H9 (cell line): ENCODE data around the gene VSIR. TPM values are rescaled to one million over a fixed set of nuclear protein-coding genes. Genes with fewer than 3 reads are reported as not detected.

ENCODE experiments used
- DNase-seq: peaks from one replicate; pipeline ENCODE4 v3.0.0-alpha.2; 2017
- H2AFZ ChIP-seq: one replicate; pipeline ENCODE4 v1.6.1; 2013; ENCODE audit warnings: mild to moderate bottlenecking, low read length, control low read depth, moderate library complexity
- H2AK5ac ChIP-seq: 2 replicates; pipeline ENCODE4 v1.6.1; 2013; ENCODE audit warnings: low read length, control low read depth, mixed read lengths; ENCODE audit not compliant: insufficient read length
- H2BK120ac ChIP-seq: one replicate; pipeline ENCODE4 v1.6.1; 2013; ENCODE audit warnings: low read depth, mild to moderate bottlenecking, low read length, control low read depth, inconsistent platforms; ENCODE audit not compliant: poor library complexity, severe bottlenecking
- H2BK12ac ChIP-seq: 2 replicates; pipeline ENCODE4 v1.6.1; 2013; ENCODE audit warnings: low read length, control low read depth, mixed read lengths, low read depth; ENCODE audit not compliant: insufficient read length
- H2BK15ac ChIP-seq: 2 replicates; pipeline ENCODE4 v1.6.1; 2013; ENCODE audit warnings: low read depth, low read length, control low read depth
- H2BK20ac ChIP-seq: one replicate; pipeline ENCODE4 v1.6.1; 2013; ENCODE audit warnings: low read depth, mild to moderate bottlenecking, low read length, control low read depth, inconsistent platforms; ENCODE audit not compliant: poor library complexity, severe bottlenecking
- H2BK5ac ChIP-seq: 2 replicates; pipeline ENCODE4 v1.6.1; 2013; ENCODE audit warnings: low read length, control low read depth, mixed read lengths; ENCODE audit not compliant: insufficient read length
- H3K14ac ChIP-seq: 2 replicates; pipeline ENCODE4 v1.6.1; 2013; ENCODE audit warnings: low read length, control low read depth; ENCODE audit not compliant: insufficient read depth
- H3K18ac ChIP-seq: 2 replicates; pipeline ENCODE4 v1.6.1; 2013; ENCODE audit warnings: low read depth, mild to moderate bottlenecking, mixed read lengths, low read length, control low read depth; ENCODE audit not compliant: insufficient read length
- H3K23ac ChIP-seq: 2 replicates; pipeline ENCODE4 v1.6.1; 2013; ENCODE audit warnings: low read length, control low read depth, mixed read lengths, low read depth; ENCODE audit not compliant: insufficient read length
- H3K23me2 ChIP-seq: 2 replicates; pipeline ENCODE4 v1.6.1; 2013; ENCODE audit warnings: low read depth, mild to moderate bottlenecking, mixed read lengths, low read length, control low read depth; ENCODE audit not compliant: insufficient read length, poor library complexity, severe bottlenecking
- H3K27ac ChIP-seq: 2 replicates; pipeline ENCODE4 v1.5.1; 2013; ENCODE audit warnings: low read length, control low read depth, mixed read lengths, low read depth; ENCODE audit not compliant: insufficient read length
- H3K27me3 ChIP-seq: 2 replicates; pipeline ENCODE4 v1.6.1; 2013; ENCODE audit warnings: low read length, control low read depth, inconsistent platforms; ENCODE audit not compliant: insufficient read depth
- H3K4ac ChIP-seq: 2 replicates; pipeline ENCODE4 v1.6.1; 2013; ENCODE audit warnings: low read depth, mild to moderate bottlenecking, control low read depth, inconsistent platforms, low read length, moderate library complexity
- H3K4me1 ChIP-seq: 2 replicates; pipeline ENCODE4 v1.6.1; 2013; ENCODE audit warnings: low read length, control low read depth, inconsistent platforms; ENCODE audit not compliant: insufficient read depth
- H3K4me2 ChIP-seq: 2 replicates; pipeline ENCODE4 v1.6.1; 2013; ENCODE audit warnings: low read length, control low read depth, mixed read lengths; ENCODE audit not compliant: insufficient read length, insufficient read depth
- H3K56ac ChIP-seq: 2 replicates; pipeline ENCODE4 v1.6.1; 2013; ENCODE audit warnings: low read depth, mild to moderate bottlenecking, mixed read lengths, low read length, control low read depth; ENCODE audit not compliant: insufficient read length
- H3K79me1 ChIP-seq: 2 replicates; pipeline ENCODE4 v1.6.1; 2013; ENCODE audit warnings: low read depth, mild to moderate bottlenecking, moderate library complexity, low read length, control low read depth, inconsistent platforms; ENCODE audit not compliant: insufficient read depth, poor library complexity, severe bottlenecking
- H3K79me2 ChIP-seq: 2 replicates; pipeline ENCODE4 v1.6.1; 2013; ENCODE audit warnings: low read length, control low read depth, inconsistent platforms; ENCODE audit not compliant: insufficient read depth
- H3K9ac ChIP-seq: 2 replicates; pipeline ENCODE4 v1.6.1; 2013; ENCODE audit warnings: low read length, control low read depth, mixed read lengths; ENCODE audit not compliant: insufficient read length; ENCODE audit errors: extremely low read depth
- H3K9me3 ChIP-seq: one replicate; pipeline ENCODE4 v1.6.1; 2013; ENCODE audit warnings: low read depth, low read length, inconsistent platforms; ENCODE audit not compliant: control insufficient read depth
- H3T11ph ChIP-seq: one replicate; pipeline ENCODE4 v1.6.1; 2013; ENCODE audit warnings: mild to moderate bottlenecking, low read length, control low read depth, inconsistent platforms
- H4K20me1 ChIP-seq: one replicate; pipeline ENCODE4 v1.6.1; 2013; ENCODE audit not compliant: control insufficient read depth, insufficient read length, insufficient read depth
- H4K5ac ChIP-seq: 2 replicates; pipeline ENCODE4 v1.6.1; 2013; ENCODE audit warnings: low read depth, mild to moderate bottlenecking, mixed read lengths, low read length, control low read depth; ENCODE audit not compliant: insufficient read length
- H4K8ac ChIP-seq: replicated peaks from 2 replicates; pipeline ENCODE4 v1.6.1; 2013; ENCODE audit warnings: low read length, control low read depth, mixed read lengths, low read depth; ENCODE audit not compliant: insufficient read length
- H4K91ac ChIP-seq: 2 replicates; pipeline ENCODE4 v1.6.1; 2013; ENCODE audit warnings: low read depth, mild to moderate bottlenecking, moderate library complexity, mixed read lengths, low read length, control low read depth; ENCODE audit not compliant: insufficient read length
- H3K27ac Mint-ChIP-seq, 3 experiments: 2 replicates in 2 of 3; 3 replicates in 1 of 3; pipeline ENCODE4 v1.8.0; 2020 to 2021; ENCODE audit warnings: mixed read lengths in 3 of 3, mild to moderate bottlenecking in 1 of 3, moderate library complexity in 1 of 3
- H3K27me3 Mint-ChIP-seq: 2 replicates; pipeline ENCODE4 v1.8.0; 2021; ENCODE audit warnings: low read depth, mild to moderate bottlenecking, moderate library complexity, mixed read lengths
- H3K36me3 Mint-ChIP-seq, 3 experiments: 2 replicates in 2 of 3; 3 replicates in 1 of 3; pipeline ENCODE4 v1.8.0; 2020 to 2021; ENCODE audit warnings: low read depth in 3 of 3, mixed read lengths in 3 of 3; ENCODE audit not compliant: insufficient read depth in 1 of 3
- H3K4me1 Mint-ChIP-seq, 2 experiments: 2 replicates each; pipeline ENCODE4 v1.8.0; 2020; ENCODE audit warnings: mixed read lengths in 2 of 2
- H3K4me3 Mint-ChIP-seq, 2 experiments: 2 replicates in 1 of 2; 3 replicates in 1 of 2; pipeline ENCODE4 v1.8.0; 2020 to 2021; ENCODE audit warnings: mild to moderate bottlenecking in 2 of 2, mixed read lengths in 2 of 2, moderate library complexity in 1 of 2
- H3K9me3 Mint-ChIP-seq, 2 experiments: 2 replicates in 1 of 2; 3 replicates in 1 of 2; pipeline ENCODE4 v1.8.0; 2020; ENCODE audit warnings: mild to moderate bottlenecking in 2 of 2, mixed read lengths in 2 of 2, moderate library complexity in 1 of 2
- WGBS: extraction: QIAGEN DNeasy Blood & Tissue Kit; methylation state at CpG from one replicate; pipeline ENCODE4 v1.1.7; 2013; ENCODE audit warnings: missing lambda C conversion rate, low lambda C conversion rate, mixed read lengths; ENCODE audit not compliant: insufficient read length; ENCODE audit errors: extremely low coverage; 5-methylcytosine and 5-hydroxymethylcytosine counted together
- total RNA-seq: library from RNA; stranded (reverse); gene quantifications from 2 replicates; pipeline ENCODE4 v1.2.1, GENCODE V29; 2021
- TF ChIP-seq, protein P1 (sequence below): fragments of 200-600 bp; sonication (generic); conservative IDR thresholded peaks from 3 replicates; pipeline ENCODE4 v1.8.0; 2021; ENCODE audit warnings: antibody characterized with exemption, mild to moderate bottlenecking

VSIR gene
- total RNA-seq, 1 experiment from 2014 or later, result 0.11 TPM

DNA sequence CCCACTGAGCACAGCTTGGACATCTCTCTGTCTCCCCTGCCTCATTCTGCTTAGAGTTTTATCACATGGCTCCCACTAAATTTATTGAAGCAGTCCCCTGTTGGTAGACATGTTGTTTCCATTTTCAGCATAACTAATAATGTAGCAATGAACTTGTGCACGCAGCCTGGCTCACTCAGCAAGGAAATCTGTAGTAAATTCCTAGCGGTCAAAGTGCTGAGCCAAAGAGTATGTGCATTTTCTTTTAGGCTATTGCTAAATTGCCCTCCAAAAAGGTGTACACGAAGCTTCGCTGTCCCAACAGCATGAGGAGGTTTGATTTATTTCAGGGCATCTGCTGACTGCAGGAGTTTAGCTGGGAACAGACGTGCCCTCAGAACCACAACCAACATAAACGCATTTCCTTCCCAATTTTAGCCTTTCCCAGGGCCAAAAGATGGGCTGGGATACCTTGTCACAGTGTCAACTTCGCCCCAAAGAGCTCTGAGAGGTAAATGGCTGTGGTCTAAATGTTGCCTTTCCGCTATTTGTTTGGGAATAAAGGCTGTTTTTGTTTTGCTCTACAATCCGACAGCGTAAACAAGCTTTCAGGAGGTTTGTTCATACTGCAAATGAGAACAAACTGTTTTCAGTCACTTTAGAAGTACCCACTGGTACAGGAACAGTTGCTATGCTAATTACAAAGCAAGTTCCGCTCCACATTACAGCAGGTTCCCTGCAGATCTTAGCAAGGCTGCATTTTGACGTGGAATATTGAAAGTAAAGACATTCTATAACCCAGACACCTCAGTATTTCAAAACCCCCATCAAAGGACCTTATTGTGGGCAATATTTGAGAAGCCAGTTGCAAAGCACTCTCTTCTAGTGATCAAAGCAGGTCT lies 16.8 kb downstream of the VSIR start:
- Histone ChIP-seq H3K23me2 (no peaks in the 10 kb centered on the region), H3K9me3 (no peaks in the 10 kb centered on the region), H3K79me2 (no peaks in the 10 kb centered on the region; the same call in 1 of the 2 replicates), H4K20me1 (no peaks in the 10 kb centered on the region), H2BK120ac (no peak overlapping the region), H3K27ac (no peak overlapping the region), H2AK5ac (no peak overlapping the region), H3K14ac (no peak overlapping the region), H2BK15ac (no peak overlapping the region), H3K27me3 (no peaks in the 10 kb centered on the region), H3K56ac (no peak overlapping the region), H2BK12ac (no peak overlapping the region), H2AFZ (no peak overlapping the region), H4K8ac (no peak overlapping the region), H3K4me2 (no peak overlapping the region), H4K91ac (no peak overlapping the region), H3K4me1 (no peaks in the 10 kb centered on the region), H3K4ac (no peak overlapping the region), H3K23ac (no peak overlapping the region), H4K5ac (no peak overlapping the region), H3K9ac (no peak overlapping the region), H2BK20ac (no peak overlapping the region), H3K18ac (no peak overlapping the region), H3K79me1 (no peaks in the 10 kb centered on the region), H3T11ph (no peak overlapping the region), H2BK5ac (no peak overlapping the region)
- WGBS, result no CpG with 5 or more reads among the region's 12 CpGs
- peaks cover 2% of the 10 kb centered on the region for H3K27me3 Mint-ChIP-seq
- peaks cover 15 to 28% of the 10 kb centered on the region in 2 experiments for H3K4me1 Mint-ChIP-seq
- DNase-seq, result no peak
- H3K27ac Mint-ChIP-seq, result no peak overlapping the region
- H3K36me3 Mint-ChIP-seq, result no peaks in the 10 kb centered on the region
- H3K4me3 Mint-ChIP-seq, result no peak overlapping the region
- TF ChIP-seq, protein P1, sequence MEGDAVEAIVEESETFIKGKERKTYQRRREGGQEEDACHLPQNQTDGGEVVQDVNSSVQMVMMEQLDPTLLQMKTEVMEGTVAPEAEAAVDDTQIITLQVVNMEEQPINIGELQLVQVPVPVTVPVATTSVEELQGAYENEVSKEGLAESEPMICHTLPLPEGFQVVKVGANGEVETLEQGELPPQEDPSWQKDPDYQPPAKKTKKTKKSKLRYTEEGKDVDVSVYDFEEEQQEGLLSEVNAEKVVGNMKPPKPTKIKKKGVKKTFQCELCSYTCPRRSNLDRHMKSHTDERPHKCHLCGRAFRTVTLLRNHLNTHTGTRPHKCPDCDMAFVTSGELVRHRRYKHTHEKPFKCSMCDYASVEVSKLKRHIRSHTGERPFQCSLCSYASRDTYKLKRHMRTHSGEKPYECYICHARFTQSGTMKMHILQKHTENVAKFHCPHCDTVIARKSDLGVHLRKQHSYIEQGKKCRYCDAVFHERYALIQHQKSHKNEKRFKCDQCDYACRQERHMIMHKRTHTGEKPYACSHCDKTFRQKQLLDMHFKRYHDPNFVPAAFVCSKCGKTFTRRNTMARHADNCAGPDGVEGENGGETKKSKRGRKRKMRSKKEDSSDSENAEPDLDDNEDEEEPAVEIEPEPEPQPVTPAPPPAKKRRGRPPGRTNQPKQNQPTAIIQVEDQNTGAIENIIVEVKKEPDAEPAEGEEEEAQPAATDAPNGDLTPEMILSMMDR, result no peak
- no peaks in the 10 kb centered on the region; a peak in 1 of 5 replicates for H3K9me3 Mint-ChIP-seq
